H9 (cell line): ENCODE data around the gene THSD7B. TPM values are rescaled to one million over a fixed set of nuclear protein-coding genes. Genes with fewer than 3 reads are reported as not detected.

Source experiments
- DNase-seq: peaks from one replicate; pipeline ENCODE4 v3.0.0-alpha.2; 2017
- H2AFZ ChIP-seq: one replicate; pipeline ENCODE4 v1.6.1; 2013; ENCODE audit warnings: mild to moderate bottlenecking, low read length, control low read depth, moderate library complexity
- H2AK5ac ChIP-seq: 2 replicates; pipeline ENCODE4 v1.6.1; 2013; ENCODE audit warnings: low read length, control low read depth, mixed read lengths; ENCODE audit not compliant: insufficient read length
- H2BK120ac ChIP-seq: one replicate; pipeline ENCODE4 v1.6.1; 2013; ENCODE audit warnings: low read depth, mild to moderate bottlenecking, low read length, control low read depth, inconsistent platforms; ENCODE audit not compliant: poor library complexity, severe bottlenecking
- H2BK12ac ChIP-seq: 2 replicates; pipeline ENCODE4 v1.6.1; 2013; ENCODE audit warnings: low read length, control low read depth, mixed read lengths, low read depth; ENCODE audit not compliant: insufficient read length
- H2BK15ac ChIP-seq: 2 replicates; pipeline ENCODE4 v1.6.1; 2013; ENCODE audit warnings: low read depth, low read length, control low read depth
- H2BK20ac ChIP-seq: one replicate; pipeline ENCODE4 v1.6.1; 2013; ENCODE audit warnings: low read depth, mild to moderate bottlenecking, low read length, control low read depth, inconsistent platforms; ENCODE audit not compliant: poor library complexity, severe bottlenecking
- H2BK5ac ChIP-seq: 2 replicates; pipeline ENCODE4 v1.6.1; 2013; ENCODE audit warnings: low read length, control low read depth, mixed read lengths; ENCODE audit not compliant: insufficient read length
- H3K14ac ChIP-seq: 2 replicates; pipeline ENCODE4 v1.6.1; 2013; ENCODE audit warnings: low read length, control low read depth; ENCODE audit not compliant: insufficient read depth
- H3K18ac ChIP-seq: 2 replicates; pipeline ENCODE4 v1.6.1; 2013; ENCODE audit warnings: low read depth, mild to moderate bottlenecking, mixed read lengths, low read length, control low read depth; ENCODE audit not compliant: insufficient read length
- H3K23ac ChIP-seq: 2 replicates; pipeline ENCODE4 v1.6.1; 2013; ENCODE audit warnings: low read length, control low read depth, mixed read lengths, low read depth; ENCODE audit not compliant: insufficient read length
- H3K23me2 ChIP-seq: 2 replicates; pipeline ENCODE4 v1.6.1; 2013; ENCODE audit warnings: low read depth, mild to moderate bottlenecking, mixed read lengths, low read length, control low read depth; ENCODE audit not compliant: insufficient read length, poor library complexity, severe bottlenecking
- H3K27ac ChIP-seq: 2 replicates; pipeline ENCODE4 v1.5.1; 2013; ENCODE audit warnings: low read length, control low read depth, mixed read lengths, low read depth; ENCODE audit not compliant: insufficient read length
- H3K27me3 ChIP-seq: 2 replicates; pipeline ENCODE4 v1.6.1; 2013; ENCODE audit warnings: low read length, control low read depth, inconsistent platforms; ENCODE audit not compliant: insufficient read depth
- H3K4ac ChIP-seq: 2 replicates; pipeline ENCODE4 v1.6.1; 2013; ENCODE audit warnings: low read depth, mild to moderate bottlenecking, control low read depth, inconsistent platforms, low read length, moderate library complexity
- H3K4me1 ChIP-seq: 2 replicates; pipeline ENCODE4 v1.6.1; 2013; ENCODE audit warnings: low read length, control low read depth, inconsistent platforms; ENCODE audit not compliant: insufficient read depth
- H3K4me2 ChIP-seq: 2 replicates; pipeline ENCODE4 v1.6.1; 2013; ENCODE audit warnings: low read length, control low read depth, mixed read lengths; ENCODE audit not compliant: insufficient read length, insufficient read depth
- H3K56ac ChIP-seq: 2 replicates; pipeline ENCODE4 v1.6.1; 2013; ENCODE audit warnings: low read depth, mild to moderate bottlenecking, mixed read lengths, low read length, control low read depth; ENCODE audit not compliant: insufficient read length
- H3K79me1 ChIP-seq: 2 replicates; pipeline ENCODE4 v1.6.1; 2013; ENCODE audit warnings: low read depth, mild to moderate bottlenecking, moderate library complexity, low read length, control low read depth, inconsistent platforms; ENCODE audit not compliant: insufficient read depth, poor library complexity, severe bottlenecking
- H3K79me2 ChIP-seq: 2 replicates; pipeline ENCODE4 v1.6.1; 2013; ENCODE audit warnings: low read length, control low read depth, inconsistent platforms; ENCODE audit not compliant: insufficient read depth
- H3K9ac ChIP-seq: 2 replicates; pipeline ENCODE4 v1.6.1; 2013; ENCODE audit warnings: low read length, control low read depth, mixed read lengths; ENCODE audit not compliant: insufficient read length; ENCODE audit errors: extremely low read depth
- H3K9me3 ChIP-seq: one replicate; pipeline ENCODE4 v1.6.1; 2013; ENCODE audit warnings: low read depth, low read length, inconsistent platforms; ENCODE audit not compliant: control insufficient read depth
- H3T11ph ChIP-seq: one replicate; pipeline ENCODE4 v1.6.1; 2013; ENCODE audit warnings: mild to moderate bottlenecking, low read length, control low read depth, inconsistent platforms
- H4K20me1 ChIP-seq: one replicate; pipeline ENCODE4 v1.6.1; 2013; ENCODE audit not compliant: control insufficient read depth, insufficient read length, insufficient read depth
- H4K5ac ChIP-seq: 2 replicates; pipeline ENCODE4 v1.6.1; 2013; ENCODE audit warnings: low read depth, mild to moderate bottlenecking, mixed read lengths, low read length, control low read depth; ENCODE audit not compliant: insufficient read length
- H4K8ac ChIP-seq: replicated peaks from 2 replicates; pipeline ENCODE4 v1.6.1; 2013; ENCODE audit warnings: low read length, control low read depth, mixed read lengths, low read depth; ENCODE audit not compliant: insufficient read length
- H4K91ac ChIP-seq: 2 replicates; pipeline ENCODE4 v1.6.1; 2013; ENCODE audit warnings: low read depth, mild to moderate bottlenecking, moderate library complexity, mixed read lengths, low read length, control low read depth; ENCODE audit not compliant: insufficient read length
- H3K27ac Mint-ChIP-seq, 3 experiments: 2 replicates in 2 of 3; 3 replicates in 1 of 3; pipeline ENCODE4 v1.8.0; 2020 to 2021; ENCODE audit warnings: mixed read lengths in 3 of 3, mild to moderate bottlenecking in 1 of 3, moderate library complexity in 1 of 3
- H3K27me3 Mint-ChIP-seq: 2 replicates; pipeline ENCODE4 v1.8.0; 2021; ENCODE audit warnings: low read depth, mild to moderate bottlenecking, moderate library complexity, mixed read lengths
- H3K36me3 Mint-ChIP-seq, 3 experiments: 2 replicates in 2 of 3; 3 replicates in 1 of 3; pipeline ENCODE4 v1.8.0; 2020 to 2021; ENCODE audit warnings: low read depth in 3 of 3, mixed read lengths in 3 of 3; ENCODE audit not compliant: insufficient read depth in 1 of 3
- H3K4me1 Mint-ChIP-seq, 2 experiments: 2 replicates each; pipeline ENCODE4 v1.8.0; 2020; ENCODE audit warnings: mixed read lengths in 2 of 2
- H3K4me3 Mint-ChIP-seq, 2 experiments: 2 replicates in 1 of 2; 3 replicates in 1 of 2; pipeline ENCODE4 v1.8.0; 2020 to 2021; ENCODE audit warnings: mild to moderate bottlenecking in 2 of 2, mixed read lengths in 2 of 2, moderate library complexity in 1 of 2
- H3K9me3 Mint-ChIP-seq, 2 experiments: 2 replicates in 1 of 2; 3 replicates in 1 of 2; pipeline ENCODE4 v1.8.0; 2020; ENCODE audit warnings: mild to moderate bottlenecking in 2 of 2, mixed read lengths in 2 of 2, moderate library complexity in 1 of 2
- CTCF ChIP-seq: fragments of 200-600 bp; sonication (generic); conservative IDR thresholded peaks from 3 replicates; pipeline ENCODE4 v1.8.0; 2021; ENCODE audit warnings: antibody characterized with exemption, mild to moderate bottlenecking
- WGBS: extraction: QIAGEN DNeasy Blood & Tissue Kit; methylation state at CpG from one replicate; pipeline ENCODE4 v1.1.7; 2013; ENCODE audit warnings: missing lambda C conversion rate, low lambda C conversion rate, mixed read lengths; ENCODE audit not compliant: insufficient read length; ENCODE audit errors: extremely low coverage; 5-methylcytosine and 5-hydroxymethylcytosine counted together
- total RNA-seq: library from RNA; stranded (reverse); gene quantifications from 2 replicates; pipeline ENCODE4 v1.2.1, GENCODE V29; 2021

THSD7B gene
- total RNA-seq, 1 experiment from 2014 or later = 0.85 TPM

- no peak overlapping the region for H2AFZ ChIP-seq
These were observed 255.3 kb downstream of the THSD7B start for GRCh38 chr2:137020452-137021196.

More at GRCh38 chr2:137020452-137021196, 255.3 kb downstream of the THSD7B start:
- H4K5ac ChIP-seq = no peak overlapping the region
- peaks cover 15 to 23% of the 10 kb centered on the region in 2 experiments for H3K4me1 Mint-ChIP-seq
- no peak overlapping the region for H3K4me3 Mint-ChIP-seq
- no peak overlapping the region for H3K4ac ChIP-seq
- H3K9ac ChIP-seq = no peak overlapping the region
- H2BK15ac ChIP-seq = no peak overlapping the region
- H3K14ac ChIP-seq = no peak overlapping the region
- H3K23me2 ChIP-seq = no peaks in the 10 kb centered on the region
- H2BK20ac ChIP-seq = no peak overlapping the region
- H3K9me3 Mint-ChIP-seq = no peaks in the 10 kb centered on the region
- H3K79me2 ChIP-seq = no peaks in the 10 kb centered on the region
- H2AK5ac ChIP-seq = no peak overlapping the region
- no CpG with 5 or more reads among the region's 11 CpGs for WGBS
- no peak overlapping the region for H4K8ac ChIP-seq
- H3K36me3 Mint-ChIP-seq = no peaks in the 10 kb centered on the region
- no peak for DNase-seq
- H4K20me1 ChIP-seq = no peaks in the 10 kb centered on the region
- no peak overlapping the region for H3K27ac Mint-ChIP-seq
- no peak overlapping the region for H2BK5ac ChIP-seq
- H3K18ac ChIP-seq = no peak overlapping the region
- TF ChIP-seq CTCF = no peak
- H4K91ac ChIP-seq = no peak overlapping the region
- H3K27ac ChIP-seq = no peak overlapping the region
- no peaks in the 10 kb centered on the region for H3K27me3 Mint-ChIP-seq
- H2BK120ac ChIP-seq = no peak overlapping the region
- H3K9me3 ChIP-seq = no peaks in the 10 kb centered on the region
- peaks cover 2% of the 10 kb centered on the region; the same call in 1 of the 2 replicates for H3K4me1 ChIP-seq
- no peak overlapping the region for H3K56ac ChIP-seq
- no peaks in the 10 kb centered on the region for H3K27me3 ChIP-seq
- H3K23ac ChIP-seq = no peak overlapping the region
- no peak overlapping the region for H3T11ph ChIP-seq
- no peaks in the 10 kb centered on the region for H3K79me1 ChIP-seq
- no peak overlapping the region for H3K4me2 ChIP-seq
- no peak overlapping the region for H2BK12ac ChIP-seq
